GM18909 (cell line): ENCODE data around the gene PRKCA.

Source experiments
- ATAC-seq: cut with Tn5 transposase; IDR thresholded peaks from one replicate; pipeline ENCODE4 v1.9.1; 2021; ENCODE audit warnings: mild to moderate bottlenecking; ENCODE audit not compliant: unreplicated experiment, poor library complexity

Gene PRKCA

GRCh38 chr17:66630379-66630778, 328.0 kb downstream of the PRKCA start:
- ATAC-seq, result no peak

- no peak for ATAC-seq
Measured at GRCh38 chr17:66630828-66631472, 328.5 kb downstream of the PRKCA start.

GRCh38 chr17:66632731-66633130, 330.3 kb downstream of the PRKCA start:
- no peak for ATAC-seq

- ATAC-seq, result no peak
Measured at GRCh38 chr17:66633317-66633965, 331.0 kb downstream of the PRKCA start.

GRCh38 chr17:66634193-66634592, 331.8 kb downstream of the PRKCA start:
- ATAC-seq, result no peak

GRCh38 chr17:66635386-66636045, 333.1 kb downstream of the PRKCA start:
- ATAC-seq, result no peak

GRCh38 chr17:66636111-66636510, 333.7 kb downstream of the PRKCA start:
- ATAC-seq, result no peak

GRCh38 chr17:66637491-66637890, 335.1 kb downstream of the PRKCA start:
- ATAC-seq, result no peak

- ATAC-seq, result no peak
Measured at GRCh38 chr17:66638707-66639479, 336.5 kb downstream of the PRKCA start.

- no peak for ATAC-seq
Measured at GRCh38 chr17:66643815-66644710, 341.6 kb downstream of the PRKCA start.

- no peak for ATAC-seq
Measured at GRCh38 chr17:66645259-66645658, 342.8 kb downstream of the PRKCA start.

GRCh38 chr17:66647391-66647983, 345.1 kb downstream of the PRKCA start:
- no peak for ATAC-seq

- ATAC-seq, result no peak
Measured at GRCh38 chr17:66649818-66650543, 347.6 kb downstream of the PRKCA start.

- ATAC-seq, result no peak
Measured at GRCh38 chr17:66650544-66650877, 348.1 kb downstream of the PRKCA start.

- ATAC-seq, result no peak
Measured at GRCh38 chr17:66652840-66653507, 350.6 kb downstream of the PRKCA start.

GRCh38 chr17:66654106-66654740, 351.8 kb downstream of the PRKCA start:
- ATAC-seq, result no peak

GRCh38 chr17:66654764-66655163, 352.4 kb downstream of the PRKCA start:
- no peak for ATAC-seq

- ATAC-seq, result no peak
Measured at GRCh38 chr17:66655461-66655860, 353.0 kb downstream of the PRKCA start.
